Nephron progenitor cell (in vitro differentiated cells): ENCODE data around the gene LRRC4C.

Source experiments
- DNase-seq: peaks from one replicate; pipeline ENCODE4 v3.0.0; 2021
- H3K27ac Mint-ChIP-seq: 2 replicates; pipeline ENCODE4 v1.8.0; 2021; ENCODE audit warnings: mild to moderate bottlenecking, moderate library complexity, mixed read lengths
- H3K27me3 Mint-ChIP-seq: 2 replicates; pipeline ENCODE4 v1.8.0; 2021; ENCODE audit warnings: mild to moderate bottlenecking, low read depth, mixed read lengths; ENCODE audit not compliant: poor library complexity
- H3K36me3 Mint-ChIP-seq: 2 replicates; pipeline ENCODE4 v1.8.0; 2021; ENCODE audit warnings: low read depth, mixed read lengths
- H3K4me1 Mint-ChIP-seq: 2 replicates; pipeline ENCODE4 v1.8.0; 2021; ENCODE audit warnings: mixed read lengths
- H3K4me3 Mint-ChIP-seq: 2 replicates; pipeline ENCODE4 v1.8.0; 2021; ENCODE audit warnings: mild to moderate bottlenecking, moderate library complexity, mixed read lengths
- H3K9me3 Mint-ChIP-seq: 2 replicates; pipeline ENCODE4 v1.8.0; 2021; ENCODE audit warnings: mild to moderate bottlenecking, moderate library complexity, mixed read lengths
- CTCF ChIP-seq: fragments of 200-600 bp; sonication (generic); IDR thresholded peaks from 2 replicates; pipeline ENCODE4 v1.5.0; 2021; ENCODE audit warnings: antibody characterized with exemption

Gene LRRC4C

GRCh38 chr11:41405812-41406211 is 53.6 kb downstream of the LRRC4C start:
- no peaks in the 10 kb centered on the region for H3K36me3 Mint-ChIP-seq
- no peak for TF ChIP-seq CTCF
- peaks cover 3% of the 10 kb centered on the region for H3K9me3 Mint-ChIP-seq

GRCh38 chr11:41404109-41404508 is 55.3 kb downstream of the LRRC4C start:
- no peaks in the 10 kb centered on the region for H3K4me1 Mint-ChIP-seq
- H3K4me3 Mint-ChIP-seq, result no peak overlapping the region
- no peaks in the 10 kb centered on the region for H3K9me3 Mint-ChIP-seq
- DNase-seq, result no peak
- no peak overlapping the region for H3K27ac Mint-ChIP-seq
- H3K27me3 Mint-ChIP-seq, result peaks cover 5% of the 10 kb centered on the region
- no peak for TF ChIP-seq CTCF
- no peaks in the 10 kb centered on the region for H3K36me3 Mint-ChIP-seq

More at GRCh38 chr11:41405812-41406211, 53.6 kb downstream of the LRRC4C start:
- H3K4me1 Mint-ChIP-seq, result no peaks in the 10 kb centered on the region
- H3K27me3 Mint-ChIP-seq, result peaks cover 10% of the 10 kb centered on the region
- no peak overlapping the region for H3K27ac Mint-ChIP-seq
- no peak overlapping the region for H3K4me3 Mint-ChIP-seq
- no peak for DNase-seq

- no peak overlapping the region for H3K27ac Mint-ChIP-seq
- H3K9me3 Mint-ChIP-seq, result no peaks in the 10 kb centered on the region
- H3K36me3 Mint-ChIP-seq, result no peaks in the 10 kb centered on the region
- no peaks in the 10 kb centered on the region for H3K4me1 Mint-ChIP-seq
- TF ChIP-seq CTCF, result no peak
- peaks cover 5% of the 10 kb centered on the region for H3K27me3 Mint-ChIP-seq
- no peak overlapping the region for H3K4me3 Mint-ChIP-seq
- DNase-seq, result no peak
Observed at GRCh38 chr11:41403458-41403857, 56.0 kb downstream of the LRRC4C start.

- Mint-ChIP-seq H3K27me3 (peaks cover 5% of the 10 kb centered on the region), H3K36me3 (no peaks in the 10 kb centered on the region), H3K27ac (no peak overlapping the region), H3K9me3 (no peaks in the 10 kb centered on the region), H3K4me1 (no peaks in the 10 kb centered on the region), H3K4me3 (no peak overlapping the region)
- no peak for DNase-seq
- TF ChIP-seq CTCF, result no peak
Observed at GRCh38 chr11:41400819-41401382, 58.6 kb downstream of the LRRC4C start.

GRCh38 chr11:41400124-41400523 is 59.3 kb downstream of the LRRC4C start:
- no peak for TF ChIP-seq CTCF
- no peak overlapping the region for H3K27ac Mint-ChIP-seq
- H3K27me3 Mint-ChIP-seq, result peaks cover 5% of the 10 kb centered on the region
- DNase-seq, result no peak
- no peaks in the 10 kb centered on the region for H3K4me1 Mint-ChIP-seq
- no peak overlapping the region for H3K4me3 Mint-ChIP-seq
- no peaks in the 10 kb centered on the region for H3K9me3 Mint-ChIP-seq
- no peaks in the 10 kb centered on the region for H3K36me3 Mint-ChIP-seq

- Mint-ChIP-seq H3K27me3 (peaks cover 5% of the 10 kb centered on the region), H3K4me3 (no peak overlapping the region), H3K36me3 (no peaks in the 10 kb centered on the region), H3K4me1 (no peaks in the 10 kb centered on the region), H3K27ac (no peak overlapping the region), H3K9me3 (no peaks in the 10 kb centered on the region)
- no peak for TF ChIP-seq CTCF
- no peak for DNase-seq
Observed at GRCh38 chr11:41399323-41399722, 60.1 kb downstream of the LRRC4C start.
